SK-MEL-5 (cell line): ENCODE measurements around the gene GPD2. TPM values are rescaled to one million over a fixed set of nuclear protein-coding genes. Genes with fewer than 3 reads are reported as not detected.
A peak's percentile ranks its signal among the peaks of the same experiment; 100 is the strongest.

Experiments
- DNase-seq: peaks from one replicate; pipeline ENCODE4 v3.0.0-alpha.2; 2016; ENCODE audit warnings: low read depth, low spot score
- in situ Hi-C: cut with HindIII; loops from 2 replicates; pipeline ENCODE4 v1.10.0; 2016; ENCODE audit warnings: low sequenced_read_pairs, high pct_unique_total_duplicates, low pct_unique_long_range_greater_than_20kb
- total RNA-seq: library from RNA; depleted of rRNA; stranded (reverse); fragments of >200 nt; shearing (Covaris generic); gene quantifications from 2 replicates; pipeline ENCODE4 v1.2.3, GENCODE V29; 2014

GPD2 gene
- total RNA-seq, 1 experiment from 2014 or later = 97.5 TPM

GRCh38 chr2:156541229-156541628 is 105.0 kb downstream of the GPD2 start:
- in situ Hi-C loops = no loop called here
- DNase-seq = no peak

- DNase-seq = no peak
- in situ Hi-C loops = no loop called here
Observed at GRCh38 chr2:156541706-156542105, 105.5 kb downstream of the GPD2 start.

- DNase-seq = no peak
- in situ Hi-C loops = no loop called here
Observed at GRCh38 chr2:156548413-156548812, 112.2 kb downstream of the GPD2 start.

DNA sequence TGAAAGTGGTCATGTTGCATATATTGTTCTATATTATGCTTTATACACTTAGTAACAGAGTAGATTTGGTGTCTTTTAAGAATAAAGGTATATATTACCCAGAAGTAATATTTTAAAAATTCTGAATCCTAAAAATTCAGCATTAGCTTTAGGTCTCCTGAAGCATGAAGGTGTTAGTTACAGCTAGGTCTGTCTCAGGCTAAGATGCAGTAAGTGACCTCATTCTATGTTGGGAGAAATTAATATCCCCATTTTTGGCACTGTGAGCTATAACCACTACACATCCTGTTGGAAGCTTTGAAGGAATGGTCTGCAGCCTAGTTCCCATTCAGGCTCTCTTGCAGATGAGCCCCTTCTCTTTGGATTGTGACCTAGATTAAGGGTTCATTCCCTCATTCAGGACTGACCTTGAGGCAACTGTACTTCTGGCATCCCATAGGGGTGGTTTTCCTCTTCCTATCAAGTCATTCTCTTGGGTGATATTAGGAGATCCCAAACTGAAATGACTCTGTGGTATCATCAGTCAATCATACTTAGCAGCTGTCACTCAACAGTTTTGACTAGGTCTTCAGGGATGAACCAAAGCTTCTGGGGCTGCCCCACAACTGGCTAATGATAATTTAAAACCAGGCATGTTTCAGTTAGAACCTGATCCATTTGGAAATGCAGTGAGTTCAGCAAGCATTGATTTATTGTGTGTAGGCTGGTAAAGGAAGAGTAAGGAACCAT is 117.7 kb downstream of the GPD2 start:
- DNase-seq = no peak
- in situ Hi-C loops = no loop called here

- in situ Hi-C loops = no loop called here
Observed at GRCh38 chr2:156561326-156561725, 125.1 kb downstream of the GPD2 start.

GRCh38 chr2:156562124-156562523 is 125.9 kb downstream of the GPD2 start:
- in situ Hi-C loops = no loop called here
- DNase-seq = no peak

More at GRCh38 chr2:156561326-156561725, 125.1 kb downstream of the GPD2 start:
- no peak for DNase-seq

- in situ Hi-C loops = no loop called here
- DNase-seq = no peak
Observed at GRCh38 chr2:156563994-156564753, 128.0 kb downstream of the GPD2 start.

DNA sequence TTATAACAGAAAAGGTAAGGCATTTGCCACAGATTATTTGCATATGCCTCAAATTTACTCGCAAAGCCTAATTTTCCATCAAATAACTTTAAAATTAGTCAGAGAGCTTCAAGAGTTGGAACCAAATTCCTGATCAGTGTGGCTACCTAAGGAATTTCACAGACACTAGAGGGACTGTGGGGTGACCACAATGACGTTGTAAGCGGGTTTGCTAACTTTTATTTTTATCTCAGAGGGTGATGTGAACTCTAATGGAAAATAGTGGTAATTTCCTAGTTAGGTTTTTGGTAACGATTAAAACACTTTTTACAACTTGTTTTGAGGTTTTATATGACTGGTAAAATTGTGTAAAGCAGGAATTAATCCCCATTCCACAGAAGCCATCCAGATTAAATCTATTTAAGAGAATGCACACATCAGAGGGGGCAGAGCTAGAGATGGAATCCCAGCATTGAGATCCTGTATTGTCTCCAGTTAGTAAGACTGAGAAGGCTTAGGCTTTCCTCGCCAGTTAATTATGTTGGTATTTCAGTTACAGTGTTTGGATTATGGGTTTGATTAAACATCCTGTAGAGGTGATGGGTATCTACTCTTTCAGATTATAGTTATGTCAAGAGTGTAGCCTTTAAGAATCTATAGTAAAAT is 129.0 kb downstream of the GPD2 start:
- peak; percentile 53 for DNase-seq
- in situ Hi-C loops = no loop called here

DNA sequence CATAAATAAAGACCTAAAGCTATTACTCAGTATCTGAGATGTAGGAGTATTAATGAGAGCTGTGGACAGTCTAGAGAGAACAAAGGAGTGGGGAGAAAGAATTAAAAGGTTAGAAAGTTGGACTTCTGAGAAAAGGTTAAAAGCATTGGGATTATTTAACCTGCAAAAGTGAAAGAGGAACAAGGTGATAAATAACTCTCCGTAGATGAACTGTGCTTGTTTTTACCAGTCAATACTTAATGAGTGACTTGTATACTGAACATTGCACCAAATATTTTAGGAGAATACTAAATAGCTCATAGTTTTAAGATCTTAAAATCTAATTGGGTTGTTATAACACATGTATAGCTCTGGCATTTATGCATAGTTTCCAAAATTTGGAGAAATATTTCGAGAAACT is 137.5 kb downstream of the GPD2 start:
- in situ Hi-C loops = no loop called here
- no peak for DNase-seq

GRCh38 chr2:156574112-156574511 is 137.9 kb downstream of the GPD2 start:
- no peak for DNase-seq
- in situ Hi-C loops = no loop called here

- no peak for DNase-seq
- in situ Hi-C loops = no loop called here
Observed at GRCh38 chr2:156576005-156576404, 139.8 kb downstream of the GPD2 start.

DNA sequence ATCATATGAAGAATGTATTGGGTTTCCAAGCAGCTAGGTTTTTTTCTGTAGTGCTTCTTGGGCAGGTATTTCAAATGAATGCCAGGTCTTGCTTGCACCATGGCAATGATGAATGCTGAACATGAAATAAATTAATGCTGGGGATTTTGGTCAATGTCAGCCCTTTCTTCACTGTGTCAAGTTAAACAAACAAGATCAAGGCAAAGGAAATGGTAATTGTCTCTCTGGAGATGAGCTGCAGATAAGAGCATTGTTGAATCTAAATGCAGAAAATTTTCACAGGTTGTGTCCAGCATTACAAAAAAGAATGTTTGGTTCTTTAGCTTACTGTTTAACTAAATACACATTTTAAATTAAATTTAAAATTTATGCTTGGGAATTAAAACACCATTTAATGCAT is 144.3 kb downstream of the GPD2 start:
- in situ Hi-C loops = no loop called here
- no peak for DNase-seq

- DNase-seq = no peak
- in situ Hi-C loops = no loop called here
Observed at GRCh38 chr2:156581280-156581679, 145.1 kb downstream of the GPD2 start.

GRCh38 chr2:156585457-156585856 is 149.3 kb downstream of the GPD2 start:
- in situ Hi-C loops = no loop called here
- DNase-seq = no peak

- in situ Hi-C loops = no loop called here
- DNase-seq = peak; percentile 69
Observed at GRCh38 chr2:156586621-156587020, 150.4 kb downstream of the GPD2 start.

DNA sequence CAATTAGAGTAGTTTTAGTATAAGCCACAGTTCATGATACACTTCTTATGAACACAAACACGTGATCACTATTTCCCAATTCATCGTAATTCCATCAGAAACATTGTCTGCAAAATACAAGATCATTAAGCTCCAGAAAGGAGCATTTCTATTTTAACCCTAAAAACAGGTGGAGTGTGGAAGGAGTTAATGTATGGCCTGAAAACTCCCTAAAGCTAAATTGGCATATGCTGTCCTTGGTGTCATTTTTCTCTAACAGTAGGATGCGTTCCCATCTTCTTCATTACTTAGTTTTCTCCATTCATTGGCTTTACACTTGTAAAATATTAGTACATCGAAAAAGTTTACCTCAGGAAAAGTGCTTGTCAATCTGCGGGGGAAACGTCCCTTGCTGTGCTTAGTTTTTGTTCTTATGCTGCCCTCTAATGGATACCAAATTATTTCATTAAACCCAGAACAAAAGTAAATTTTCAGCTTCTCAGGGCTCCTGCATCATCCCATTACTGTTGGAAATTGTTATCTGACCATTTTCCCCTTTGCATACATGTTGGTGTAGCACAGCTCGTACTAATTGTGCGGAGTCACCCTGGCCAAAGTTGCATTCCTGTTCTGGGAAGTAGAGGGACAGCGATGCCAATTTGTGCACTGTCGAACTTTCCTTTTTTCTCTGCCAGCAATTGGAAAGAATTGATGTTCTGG is 153.4 kb downstream of the GPD2 start:
- in situ Hi-C loops = no loop called here

DNA sequence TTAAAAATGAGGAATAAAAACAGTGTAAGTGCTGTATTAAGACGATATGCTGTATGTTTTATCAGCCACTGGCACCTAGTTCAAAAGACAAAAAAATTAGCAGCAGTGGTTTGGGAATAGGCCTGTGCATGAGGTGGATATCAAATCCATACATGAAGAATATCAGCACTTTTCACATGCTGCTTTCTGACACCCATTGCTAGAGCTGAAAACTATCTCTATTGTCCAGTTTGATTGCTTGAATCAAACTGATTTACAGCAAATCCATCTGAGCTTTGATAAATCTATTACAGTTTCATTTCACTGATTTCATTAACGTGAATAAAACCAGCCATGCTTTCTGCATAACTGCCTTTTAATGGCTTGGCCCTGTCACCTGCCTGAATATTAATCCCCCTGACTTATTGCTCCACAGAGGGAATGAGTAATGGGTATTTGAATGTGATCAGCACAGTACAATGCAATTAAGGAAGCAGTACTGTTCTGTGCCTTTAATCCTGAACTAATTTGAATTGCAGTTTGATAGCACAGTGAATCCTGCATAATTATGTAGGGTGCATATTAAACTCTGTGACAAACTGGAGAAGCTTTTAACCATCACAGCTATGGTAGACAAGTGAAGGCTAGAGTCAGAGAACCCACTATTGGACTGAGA is 154.0 kb downstream of the GPD2 start:
- no peak for DNase-seq
- in situ Hi-C loops = no loop called here

More for the DNA sequence above, 153.4 kb downstream of the GPD2 start:
- peak; percentile 65 for DNase-seq
